Lower lobe of right lung (tissue), 2 donors: ENCODE data around the gene FBLIM1. TPM values are rescaled to one million over a fixed set of nuclear protein-coding genes. Genes with fewer than 3 reads are reported as not detected.

ENCODE experiments used
- ATAC-seq, 2 donors: fragments of 200-7000 bp; cut with Tn5 transposase; one replicate each; pipeline ENCODE4 v1.9.1; 2020 to 2022; ENCODE audit warnings: mild to moderate bottlenecking in 2 of 2, moderate library complexity in 2 of 2
- DNase-seq: peaks from one replicate; pipeline ENCODE4 v3.0.0-alpha.2; 2020
- H3K27ac ChIP-seq: fragments of 200-600 bp; one replicate; pipeline ENCODE4 v1.8.0; 2022
- H3K27me3 ChIP-seq: fragments of 200-600 bp; one replicate; pipeline ENCODE4 v1.8.0; 2022; ENCODE audit warnings: low read depth
- H3K36me3 ChIP-seq: fragments of 200-600 bp; one replicate; pipeline ENCODE4 v1.8.0; 2022; ENCODE audit warnings: mild to moderate bottlenecking
- H3K4me1 ChIP-seq: fragments of 200-600 bp; one replicate; pipeline ENCODE4 v1.8.0; 2022
- H3K4me3 ChIP-seq: fragments of 200-600 bp; one replicate; pipeline ENCODE4 v1.8.0; 2022; ENCODE audit warnings: mild to moderate bottlenecking
- H3K9me3 ChIP-seq: fragments of 200-600 bp; one replicate; pipeline ENCODE4 v1.8.0; 2022
- intact Hi-C: fragments of 100-400 bp; cut with DNase I; formaldehyde crosslinking; loops from one replicate; pipeline ENCODE4 v1.11.0; 2022
- total RNA-seq: library from RNA; stranded (reverse); fragmentation: NEBNext Ultra II Directional; extraction: Animal tissue kit (Norgen Biotek cat#: 25700); gene quantifications from one replicate; pipeline ENCODE4 v1.2.1, GENCODE V29; 2021
- TF ChIP-seq, protein P1 (sequence below): fragments of 200-600 bp; IDR thresholded peaks from one replicate; pipeline ENCODE4 v1.8.0; 2022; ENCODE audit warnings: antibody characterized with exemption, mild to moderate bottlenecking
- donor health status: DM: no; HTN: yes; CAD: no; lungs with severe emphysema.

The FBLIM1 gene
- total RNA-seq, 1 donor from 2014 or later, result 20.1 TPM

DNA sequence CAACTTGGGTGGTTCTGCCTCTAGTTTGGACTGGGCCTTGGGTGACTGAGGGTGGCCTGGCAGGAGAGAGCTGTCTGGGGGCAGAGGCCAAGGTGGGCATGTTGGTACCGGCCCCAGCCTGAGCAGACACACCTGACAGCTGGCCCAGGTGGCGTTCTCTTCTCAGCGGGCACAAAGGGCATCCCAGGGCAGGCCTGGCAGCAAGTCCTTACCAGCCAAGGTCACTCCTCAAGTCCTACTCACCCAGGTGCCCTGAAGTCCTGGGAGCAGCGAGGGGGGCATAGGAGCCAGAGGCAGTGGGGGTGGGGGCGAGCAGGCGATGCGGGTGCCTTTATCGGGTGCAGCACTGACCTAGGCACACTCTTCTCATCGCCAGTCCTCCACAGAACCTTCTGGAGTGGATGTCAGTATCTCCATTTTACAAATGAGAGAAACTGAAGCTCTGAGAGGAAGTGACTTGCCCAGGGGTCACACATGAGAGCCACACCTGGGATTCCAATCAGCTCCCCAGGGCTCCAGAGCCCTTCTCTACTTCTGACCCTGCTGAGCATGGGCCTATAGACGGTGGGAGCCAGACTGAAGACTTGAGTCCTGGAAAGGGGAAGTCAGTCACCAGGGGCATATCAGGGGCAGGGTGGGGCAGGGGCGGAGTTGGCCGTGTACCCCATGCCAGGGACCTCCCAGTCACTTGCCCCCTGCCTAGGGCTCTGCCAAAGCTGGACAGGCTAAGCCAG lies 23.1 kb upstream of the FBLIM1 start:
- intact Hi-C loops, result no loop called here
- H3K9me3 ChIP-seq, result no peaks in the 10 kb centered on the region
- ATAC-seq (peak; percentile 36), DNase-seq (peak; percentile 51)
- H3K4me1 ChIP-seq, result peaks cover 18% of the 10 kb centered on the region
- no peaks in the 10 kb centered on the region for H3K27me3 ChIP-seq
- TF ChIP-seq, protein P1, sequence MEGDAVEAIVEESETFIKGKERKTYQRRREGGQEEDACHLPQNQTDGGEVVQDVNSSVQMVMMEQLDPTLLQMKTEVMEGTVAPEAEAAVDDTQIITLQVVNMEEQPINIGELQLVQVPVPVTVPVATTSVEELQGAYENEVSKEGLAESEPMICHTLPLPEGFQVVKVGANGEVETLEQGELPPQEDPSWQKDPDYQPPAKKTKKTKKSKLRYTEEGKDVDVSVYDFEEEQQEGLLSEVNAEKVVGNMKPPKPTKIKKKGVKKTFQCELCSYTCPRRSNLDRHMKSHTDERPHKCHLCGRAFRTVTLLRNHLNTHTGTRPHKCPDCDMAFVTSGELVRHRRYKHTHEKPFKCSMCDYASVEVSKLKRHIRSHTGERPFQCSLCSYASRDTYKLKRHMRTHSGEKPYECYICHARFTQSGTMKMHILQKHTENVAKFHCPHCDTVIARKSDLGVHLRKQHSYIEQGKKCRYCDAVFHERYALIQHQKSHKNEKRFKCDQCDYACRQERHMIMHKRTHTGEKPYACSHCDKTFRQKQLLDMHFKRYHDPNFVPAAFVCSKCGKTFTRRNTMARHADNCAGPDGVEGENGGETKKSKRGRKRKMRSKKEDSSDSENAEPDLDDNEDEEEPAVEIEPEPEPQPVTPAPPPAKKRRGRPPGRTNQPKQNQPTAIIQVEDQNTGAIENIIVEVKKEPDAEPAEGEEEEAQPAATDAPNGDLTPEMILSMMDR, result no peak
- H3K27ac ChIP-seq, result peak overlapping the region; percentile 53
- peaks cover 46% of the 10 kb centered on the region for H3K36me3 ChIP-seq
- H3K4me3 ChIP-seq, result no peak overlapping the region

DNA sequence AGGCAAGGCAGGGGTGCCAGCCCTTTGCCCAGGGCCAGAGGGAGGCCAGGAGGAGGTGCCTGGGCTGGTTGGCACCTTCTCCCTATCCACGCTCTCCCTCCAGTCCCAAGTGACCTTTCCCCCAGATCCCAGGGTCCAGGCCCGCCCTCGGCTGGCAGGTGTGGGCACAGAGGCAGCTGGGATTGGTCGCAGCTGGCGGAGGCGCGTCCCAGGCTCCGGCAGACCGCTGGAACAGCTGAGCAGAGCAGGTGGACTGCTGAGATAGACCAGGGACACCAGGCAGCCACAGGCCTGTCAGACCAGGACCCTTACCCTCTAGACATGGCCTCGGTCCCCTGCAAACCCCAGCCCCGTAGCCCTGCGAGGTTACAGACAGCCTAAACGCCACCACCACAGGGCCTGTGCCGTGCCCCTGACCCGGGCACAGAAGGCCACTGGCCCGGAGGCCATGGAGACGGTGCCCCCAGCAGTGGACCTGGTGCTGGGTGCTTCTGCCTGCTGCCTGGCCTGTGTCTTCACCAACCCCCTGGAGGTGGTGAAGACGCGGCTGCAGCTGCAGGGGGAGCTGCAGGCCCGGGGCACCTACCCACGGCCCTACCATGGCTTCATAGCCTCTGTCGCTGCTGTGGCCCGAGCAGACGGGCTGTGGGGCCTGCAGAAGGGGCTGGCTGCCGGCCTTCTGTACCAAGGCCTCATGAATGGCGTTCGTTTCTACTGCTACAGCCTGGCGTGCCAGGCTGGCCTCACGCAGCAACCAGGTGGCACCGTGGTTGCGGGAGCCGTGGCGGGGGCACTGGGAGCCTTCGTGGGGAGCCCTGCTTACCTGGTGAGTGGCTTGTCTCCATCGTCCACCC lies 22.3 kb upstream of the FBLIM1 start, which contains the start of gene SLC25A34:
SLC25A34 (plus strand) TSS at position 221 of the 854 bp plus-strand sequence; CDS start at position 449, 228 bp downstream.
- Histone ChIP-seq H3K4me3 (no peak within 1 kb of the TSS), H3K4me1 (peaks cover 18% of the 10 kb centered on the region), H3K9me3 (no peaks in the 10 kb centered on the region), H3K27ac (peak within 1 kb of the TSS; percentile 53), H3K27me3 (no peaks in the 10 kb centered on the region), H3K36me3 (peaks cover 38% of the 10 kb centered on the region)
- TF ChIP-seq, protein P1, result no peak
- intact Hi-C loops, result no loop called here
- DNase-seq, result peak; percentile 86
- peak; percentile 86 to 88 for ATAC-seq

DNA sequence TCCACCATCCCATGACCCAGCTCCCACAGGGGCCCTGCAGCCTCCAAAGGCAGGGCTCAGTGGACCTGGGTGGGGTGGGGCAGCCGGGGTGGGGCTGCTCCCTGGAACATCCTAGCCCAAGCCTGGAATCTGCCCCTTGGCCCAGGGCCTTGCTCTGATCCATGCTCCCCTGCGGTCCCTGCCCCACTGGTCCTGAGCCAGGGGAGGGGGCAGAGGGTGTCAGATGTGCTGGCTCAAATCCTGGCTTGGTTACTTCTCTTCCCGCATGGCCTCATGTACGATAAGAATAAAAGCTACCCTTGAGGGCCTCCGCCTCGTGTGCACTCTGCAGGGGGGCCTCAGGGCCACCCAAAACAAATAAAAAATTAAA lies 21.7 kb upstream of the FBLIM1 start:
- DNase-seq (peak; percentile 48), ATAC-seq (no peak)
- Histone ChIP-seq H3K27me3 (no peaks in the 10 kb centered on the region), H3K36me3 (peaks cover 32% of the 10 kb centered on the region), H3K9me3 (no peaks in the 10 kb centered on the region), H3K4me1 (peaks cover 18% of the 10 kb centered on the region), H3K4me3 (no peak overlapping the region), H3K27ac (no peak overlapping the region)
- TF ChIP-seq, protein P1, result no peak
- intact Hi-C loops, result no loop called here

DNA sequence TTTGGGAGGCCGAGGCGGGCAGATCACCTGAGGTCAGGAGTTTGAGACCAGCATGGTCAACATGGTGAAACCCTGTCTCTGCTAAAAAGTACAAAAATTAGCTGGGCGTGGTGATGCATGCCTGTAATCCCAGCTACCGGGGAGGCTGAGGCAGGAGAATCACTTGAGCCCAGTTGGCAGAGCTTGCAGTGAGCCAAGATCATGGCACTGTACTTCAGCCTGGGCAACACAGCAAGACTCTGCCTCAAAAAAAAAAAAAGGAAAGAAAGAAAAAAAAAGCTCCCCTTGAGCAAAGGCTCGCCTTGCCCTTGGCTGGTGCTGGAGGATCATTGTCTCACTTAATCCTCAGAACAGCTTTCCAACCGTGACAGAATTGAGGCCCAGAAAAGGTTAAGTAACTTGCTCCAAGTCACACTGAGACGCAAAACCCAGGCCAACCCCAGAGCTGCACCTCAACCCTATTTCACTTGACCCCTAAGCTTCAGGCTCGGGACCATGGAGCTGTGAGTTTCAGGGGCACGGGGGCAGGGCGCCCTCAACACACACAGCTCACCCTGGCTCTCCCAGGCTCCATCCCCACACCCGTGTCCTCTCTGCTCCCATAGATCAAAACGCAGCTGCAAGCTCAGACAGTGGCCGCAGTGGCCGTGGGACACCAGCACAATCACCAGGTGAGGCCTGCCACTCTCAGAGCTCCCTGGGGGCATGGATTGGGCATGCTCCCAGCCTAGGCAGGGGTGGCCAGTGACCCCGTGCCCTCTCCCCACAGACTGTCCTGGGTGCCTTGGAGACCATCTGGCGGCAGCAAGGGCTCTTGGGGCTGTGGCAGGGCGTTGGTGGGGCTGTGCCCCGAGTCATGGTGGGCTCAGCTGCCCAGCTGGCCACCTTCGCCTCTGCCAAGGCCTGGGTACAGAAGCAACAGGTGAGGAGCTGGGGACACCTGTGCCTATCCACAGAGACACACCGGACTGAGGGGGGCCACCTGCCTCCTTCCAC lies 21.0 kb upstream of the FBLIM1 start:
- no peaks in the 10 kb centered on the region for H3K27me3 ChIP-seq
- peaks cover 24% of the 10 kb centered on the region for H3K36me3 ChIP-seq
- TF ChIP-seq, protein P1, result no peak
- DNase-seq (no peak), ATAC-seq (no peak)
- intact Hi-C loops, result no loop called here
- H3K9me3 ChIP-seq, result no peaks in the 10 kb centered on the region
- no peak overlapping the region for H3K4me3 ChIP-seq
- no peak overlapping the region for H3K27ac ChIP-seq
- peaks cover 18% of the 10 kb centered on the region for H3K4me1 ChIP-seq
